CD14-positive monocyte (primary cell): Measurements from ENCODE around the gene FRMPD2. TPM values are rescaled to one million over a fixed set of nuclear protein-coding genes. Genes with fewer than 3 reads are reported as not detected.

Source experiments
- DNase-seq, 3 donors: peaks; one replicate each; pipeline ENCODE4 v3.0.0-alpha.2; 2011 to 2022
- H2AFZ ChIP-seq: 2 replicates; pipeline ENCODE4 v1.6.0; 2012; ENCODE audit warnings: mild to moderate bottlenecking, low read depth, low read length, inconsistent platforms; ENCODE audit not compliant: insufficient read depth, poor library complexity, severe bottlenecking
- H3K27ac ChIP-seq, 2 donors: 1 replicate in 1 of 2; 2 replicates in 1 of 2; pipeline ENCODE4 v1.5.1; 2012 to 2013; ENCODE audit warnings: low read length in 2 of 2, control low read depth in 1 of 2, inconsistent platforms in 1 of 2, low read depth in 1 of 2, mild to moderate bottlenecking in 1 of 2
- H3K27me3 ChIP-seq, 2 donors: one replicate each; pipeline versions ENCODE4 v1.6.0 to v1.6.1; 2011 to 2013; ENCODE audit warnings: low read length in 2 of 2; ENCODE audit not compliant: control insufficient read depth in 2 of 2, insufficient read depth in 2 of 2
- H3K36me3 ChIP-seq, 2 donors: replicated peaks in 1 of 2; 1 replicate in 1 of 2; 2 replicates in 1 of 2; pipeline versions ENCODE4 v1.5.1 to v1.6.1; 2012 to 2013; ENCODE audit warnings: low read length in 2 of 2, control low read depth in 1 of 2, inconsistent platforms in 1 of 2, mild to moderate bottlenecking in 1 of 2; ENCODE audit not compliant: insufficient read depth in 2 of 2, control insufficient read depth in 1 of 2
- H3K4me1 ChIP-seq, 2 donors: 1 replicate in 1 of 2; 2 replicates in 1 of 2; pipeline versions ENCODE4 v1.5.1 to v1.6.1; 2012 to 2013; ENCODE audit warnings: low read length in 2 of 2, control low read depth in 1 of 2, inconsistent platforms in 1 of 2, mild to moderate bottlenecking in 1 of 2, moderate library complexity in 1 of 2; ENCODE audit not compliant: insufficient read depth in 2 of 2, control insufficient read depth in 1 of 2
- H3K4me2 ChIP-seq: replicated peaks from 2 replicates; pipeline ENCODE3; 2012; ENCODE audit warnings: low read length, moderate library complexity, mild to moderate bottlenecking; ENCODE audit not compliant: poor library complexity, severe bottlenecking; ENCODE audit errors: extremely low read depth
- H3K4me3 ChIP-seq, 3 experiments: fragments of 200-600 bp in 1 of 3; sonication (generic) in 1 of 3; replicated peaks in 1 of 3; 1 replicate in 2 of 3; 2 replicates in 1 of 3; pipeline ENCODE4 v1.5.1; 2011 to 2013; ENCODE audit warnings: low read length in 3 of 3, mild to moderate bottlenecking in 3 of 3, control low read depth in 2 of 3, low read depth in 2 of 3, inconsistent platforms in 1 of 3, moderate library complexity in 1 of 3
- H3K79me2 ChIP-seq: 2 replicates; pipeline ENCODE4 v1.6.0; 2012; ENCODE audit warnings: mild to moderate bottlenecking, control low read depth, inconsistent platforms, low read length, moderate library complexity; ENCODE audit not compliant: insufficient read depth
- H3K9ac ChIP-seq: 2 replicates; pipeline ENCODE4 v1.6.0; 2017; ENCODE audit warnings: low read length, mild to moderate bottlenecking; ENCODE audit not compliant: insufficient read depth, poor library complexity, severe bottlenecking
- H3K9me3 ChIP-seq, 2 donors: replicated peaks in 1 of 2; 1 replicate in 1 of 2; 2 replicates in 1 of 2; pipeline versions ENCODE4 v1.5.1 to v1.6.1; 2012 to 2013; ENCODE audit warnings: low read length in 2 of 2, control low read depth in 1 of 2; ENCODE audit not compliant: control insufficient read depth in 1 of 2, insufficient read depth in 1 of 2
- H4K20me1 ChIP-seq: 2 replicates; pipeline ENCODE4 v1.6.0; 2012; ENCODE audit warnings: mild to moderate bottlenecking, low read length, control low read depth, moderate library complexity; ENCODE audit not compliant: insufficient read depth
- H3K27ac Mint-ChIP-seq, 7 donors: one replicate each; pipeline ENCODE4 v1.8.0; 2020; ENCODE audit warnings: mild to moderate bottlenecking in 7 of 7, mixed read lengths in 7 of 7, moderate library complexity in 6 of 7, inconsistent platforms in 2 of 7
- H3K27me3 Mint-ChIP-seq, 3 donors: one replicate each; pipeline ENCODE4 v1.8.0; 2021 to 2022; ENCODE audit warnings: low read depth in 3 of 3, mild to moderate bottlenecking in 3 of 3, mixed read lengths in 3 of 3, moderate library complexity in 3 of 3, inconsistent platforms in 1 of 3
- H3K36me3 Mint-ChIP-seq, 2 donors: one replicate each; pipeline ENCODE4 v1.8.0; 2020; ENCODE audit warnings: mixed read lengths in 2 of 2, inconsistent platforms in 1 of 2, mild to moderate bottlenecking in 1 of 2
- H3K4me1 Mint-ChIP-seq: one replicate; pipeline ENCODE4 v1.8.0; 2020; ENCODE audit warnings: mild to moderate bottlenecking, mixed read lengths
- H3K4me3 Mint-ChIP-seq, 2 donors: one replicate each; pipeline ENCODE4 v1.8.0; 2020; ENCODE audit warnings: mild to moderate bottlenecking in 2 of 2, mixed read lengths in 2 of 2, moderate library complexity in 1 of 2
- H3K9me3 Mint-ChIP-seq, 7 donors: one replicate each; pipeline ENCODE4 v1.8.0; 2020 to 2022; ENCODE audit warnings: mixed read lengths in 7 of 7, mild to moderate bottlenecking in 6 of 7, moderate library complexity in 6 of 7, inconsistent platforms in 2 of 7
- CTCF ChIP-seq: fragments of 200-600 bp; IDR thresholded peaks from one replicate; pipeline ENCODE4 v1.8.0; 2022; ENCODE audit warnings: antibody characterized with exemption, mild to moderate bottlenecking
- WGBS: methylation state at CpG from one replicate; pipeline ENCODE4 v1.1.5; 2013; ENCODE audit warnings: missing lambda C conversion rate; ENCODE audit not compliant: insufficient coverage; 5-methylcytosine and 5-hydroxymethylcytosine counted together
- intact Hi-C, 2 donors: fragments of 100-400 bp; cut with micrococcal nuclease; formaldehyde crosslinking; loops; one replicate each; pipeline versions ENCODE4 v1.15.0 to v1.15.1; 2023
- polyA plus RNA-seq, 3 donors: library from polyadenylated mRNA; depleted of rRNA in 1 of 3; unstranded in 2 of 3; stranded (reverse) in 1 of 3; fragments of 300-500 nt in 2 of 3; fragments of >200 nt in 1 of 3; fragmentation: Illumina TruSeq in 2 of 3; gene quantifications; 1 replicate in 2 of 3; 2 replicates in 1 of 3; pipeline ENCODE4 v1.2.3, GENCODE V29; 2012 to 2021

Gene FRMPD2
- polyA plus RNA-seq, 3 donors: not detected

GRCh38 chr10:48291190-48291589 lies 16.7 kb upstream of the FRMPD2 start:
- Mint-ChIP-seq H3K4me3 (no peak overlapping the region), H3K27ac (no peak overlapping the region), H3K4me1 (peaks cover 7% of the 10 kb centered on the region), H3K9me3 (peaks cover 0 to 3% (median 2%) of the 10 kb centered on the region in 7 donors), H3K36me3 (no peaks in the 10 kb centered on the region), H3K27me3 (peaks cover 0 to 3% (median 0%) of the 10 kb centered on the region in 3 donors)
- no peak for DNase-seq
- H3K27me3 ChIP-seq: no peaks in the 10 kb centered on the region
- no peaks in the 10 kb centered on the region for H3K36me3 ChIP-seq
- no peak overlapping the region for H3K9ac ChIP-seq
- no peaks in the 10 kb centered on the region for H3K79me2 ChIP-seq
- peaks cover 0 to 5% of the 10 kb centered on the region in 2 donors for H3K4me1 ChIP-seq
- H4K20me1 ChIP-seq: no peaks in the 10 kb centered on the region
- H3K4me3 ChIP-seq: no peak overlapping the region
- H2AFZ ChIP-seq: no peak overlapping the region
- no peak for TF ChIP-seq CTCF
- intact Hi-C loops: no loop called here
- no peaks in the 10 kb centered on the region for H3K9me3 ChIP-seq
- no peak overlapping the region for H3K4me2 ChIP-seq
- H3K27ac ChIP-seq: no peak overlapping the region
- WGBS: 9% methylated on average over 1 of the region's 3 CpGs

- intact Hi-C loops: no loop called here
- Histone ChIP-seq H3K36me3 (no peaks in the 10 kb centered on the region), H3K4me3 (no peak overlapping the region), H3K79me2 (no peaks in the 10 kb centered on the region), H3K9ac (no peak overlapping the region), H2AFZ (no peak overlapping the region), H3K9me3 (no peaks in the 10 kb centered on the region), H3K4me2 (no peak overlapping the region), H3K4me1 (peaks cover 0 to 5% of the 10 kb centered on the region in 2 donors), H3K27me3 (no peaks in the 10 kb centered on the region), H4K20me1 (no peaks in the 10 kb centered on the region), H3K27ac (no peak overlapping the region)
- Mint-ChIP-seq H3K9me3 (peaks cover 0 to 3% (median 2%) of the 10 kb centered on the region in 7 donors), H3K4me1 (peaks cover 7% of the 10 kb centered on the region), H3K36me3 (no peaks in the 10 kb centered on the region), H3K27me3 (peaks cover 0 to 2% (median 0%) of the 10 kb centered on the region in 3 donors), H3K27ac (no peak overlapping the region), H3K4me3 (no peak overlapping the region)
- no peak for DNase-seq
- TF ChIP-seq CTCF: no peak
- 95% methylated on average over 8 of the region's 9 CpGs for WGBS
Observed at GRCh38 chr10:48290286-48290685, 15.8 kb upstream of the FRMPD2 start.
